Aorta (tissue), 5 donors: ENCODE measurements around the gene AUTS2. TPM values are rescaled to one million over a fixed set of nuclear protein-coding genes. Genes with fewer than 3 reads are reported as not detected.

Experiments used
- ATAC-seq: fragments of 200-7000 bp; cut with Tn5 transposase; one replicate; pipeline ENCODE4 v1.9.1; 2022; ENCODE audit warnings: moderate library complexity; ENCODE audit not compliant: low FRiP score
- DNase-seq, 2 donors: peaks; one replicate each; pipeline ENCODE4 v3.0.0-alpha.2; 2020
- H3K27ac ChIP-seq, 2 donors: one replicate each; pipeline ENCODE4 v1.5.1; 2013; ENCODE audit warnings: low read length in 2 of 2, mild to moderate bottlenecking in 2 of 2, moderate library complexity in 2 of 2, control low read depth in 1 of 2, inconsistent platforms in 1 of 2, low read depth in 1 of 2
- H3K27me3 ChIP-seq, 2 donors: one replicate each; pipeline ENCODE4 v1.6.1; 2013; ENCODE audit warnings: control low read depth in 1 of 2, low read length in 1 of 2, mild to moderate bottlenecking in 1 of 2, moderate library complexity in 1 of 2; ENCODE audit not compliant: insufficient read depth in 2 of 2, control insufficient read depth in 1 of 2
- H3K36me3 ChIP-seq, 2 donors: one replicate each; pipeline ENCODE4 v1.6.1; 2013; ENCODE audit warnings: control low read depth in 1 of 2, low read length in 1 of 2, mild to moderate bottlenecking in 1 of 2; ENCODE audit not compliant: insufficient read depth in 2 of 2, control insufficient read depth in 1 of 2
- H3K4me1 ChIP-seq, 2 donors: one replicate each; pipeline ENCODE4 v1.6.1; 2013; ENCODE audit warnings: low read length in 2 of 2, control low read depth in 1 of 2, mild to moderate bottlenecking in 1 of 2, moderate library complexity in 1 of 2; ENCODE audit not compliant: insufficient read depth in 2 of 2, control insufficient read depth in 1 of 2
- H3K4me3 ChIP-seq, 2 donors: one replicate each; pipeline ENCODE4 v1.5.1; 2013; ENCODE audit warnings: low read length in 2 of 2, control low read depth in 1 of 2, mild to moderate bottlenecking in 1 of 2
- H3K9me3 ChIP-seq: one replicate; pipeline ENCODE4 v1.6.1; 2013; ENCODE audit warnings: mild to moderate bottlenecking, low read length; ENCODE audit not compliant: control insufficient read depth
- WGBS, 2 donors: extraction: QIAGEN DNeasy Blood & Tissue Kit; methylation state at CpG; one replicate each; pipeline ENCODE4 v1.1.7; 2013; 5-methylcytosine and 5-hydroxymethylcytosine counted together
- intact Hi-C, 2 donors: fragments of 100-400 bp; cut with DNase I; formaldehyde crosslinking; loops; one replicate each; pipeline versions ENCODE4 v1.14.2 to v1.15.0; 2022
- polyA plus RNA-seq, 2 donors: library from polyadenylated mRNA; stranded (reverse); fragments of 200-250 nt; gene quantifications; one replicate each; pipeline ENCODE4 v1.2.3, GENCODE V29; 2013
- total RNA-seq, 2 donors: library from RNA; stranded (reverse); fragmentation: NEBNext Ultra II Directional; extraction: Animal tissue kit (Norgen Biotek cat#: 25700); gene quantifications; one replicate each; pipeline ENCODE4 v1.2.1, GENCODE V29; 2021
- donor health status: healthy with polysubstance abuse.
- donor health status: Bipolar disorder and iron deficiency.
- donor health status: DM: no; HTN: no; CAD: no.
- donor health status: DM: no; HTN: no; CAD: no.
- donor health status: DM: yes; HTN: yes; CAD: no.

Gene AUTS2
- total and polyA plus RNA-seq, 4 donors = 3.9 to 102 (median 57.0) TPM

DNA sequence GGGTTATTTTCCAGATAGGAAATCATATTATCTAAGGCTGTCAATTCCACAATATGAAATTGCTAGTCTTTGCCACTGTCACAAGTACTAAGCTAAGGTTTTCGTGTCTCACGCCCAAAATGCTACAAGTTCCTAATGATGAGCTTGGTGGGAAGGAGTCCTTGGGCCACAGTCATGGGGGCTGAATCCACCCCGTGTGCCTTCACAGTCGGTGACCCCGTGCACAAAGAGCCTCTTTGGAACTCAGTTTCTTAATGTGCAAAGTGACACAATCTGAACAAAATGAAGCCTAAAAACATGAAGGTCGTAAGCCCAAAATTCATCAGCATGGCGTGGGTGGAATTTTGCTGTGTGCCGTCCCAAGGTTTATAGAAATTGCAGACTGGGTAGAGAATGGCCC, 1196.7 kb downstream of the AUTS2 start:
- ATAC-seq = no peak
- H3K36me3 ChIP-seq = peaks cover 0 to 6% of the 10 kb centered on the region in 2 donors
- H3K27me3 ChIP-seq = no peaks in the 10 kb centered on the region
- H3K9me3 ChIP-seq = peaks cover 4% of the 10 kb centered on the region
- intact Hi-C loops = no loop called here
- no peaks in the 10 kb centered on the region for H3K4me1 ChIP-seq
- 96% methylated on average over 8 of the region's 8 CpGs for WGBS, 2 donors
- no peak overlapping the region for H3K4me3 ChIP-seq
- DNase-seq = no peak
- H3K27ac ChIP-seq = no peak overlapping the region

DNA sequence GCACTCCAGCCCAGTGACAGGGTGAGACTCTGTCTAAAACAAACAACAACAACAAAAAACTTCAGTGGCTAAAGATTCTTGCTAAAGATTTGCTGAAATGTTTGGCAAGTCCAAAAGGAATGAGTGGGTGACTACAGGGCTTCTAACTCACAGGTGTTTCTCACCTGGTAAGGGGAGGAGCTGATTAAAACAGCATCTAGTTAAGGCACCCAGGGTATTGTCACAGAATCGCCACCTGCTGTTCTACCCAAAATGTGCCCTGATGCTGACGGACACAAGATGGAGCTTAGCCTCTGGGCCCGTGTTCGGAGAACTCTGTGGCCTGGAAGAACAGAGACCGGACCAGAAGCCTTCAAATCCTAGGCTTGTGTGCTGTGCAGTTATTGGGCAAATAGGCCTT, 1197.7 kb downstream of the AUTS2 start:
- WGBS, 2 donors = 94 to 95% methylated on average over 5 of the region's 5 CpGs
- no peak for DNase-seq
- intact Hi-C loops = no loop called here
- Histone ChIP-seq H3K9me3 (peaks cover 9% of the 10 kb centered on the region), H3K27ac (no peak overlapping the region), H3K4me1 (no peaks in the 10 kb centered on the region), H3K36me3 (peaks cover 0 to 4% of the 10 kb centered on the region in 2 donors), H3K4me3 (no peak overlapping the region), H3K27me3 (no peaks in the 10 kb centered on the region)
- no peak for ATAC-seq

GRCh38 chr7:70797109-70797514, 1198.8 kb downstream of the AUTS2 start:
- peaks cover 0 to 4% of the 10 kb centered on the region in 2 donors for H3K36me3 ChIP-seq
- no peak overlapping the region for H3K4me3 ChIP-seq
- H3K27me3 ChIP-seq = no peaks in the 10 kb centered on the region
- H3K9me3 ChIP-seq = peaks cover 11% of the 10 kb centered on the region
- no peak overlapping the region for H3K27ac ChIP-seq
- ATAC-seq (peak; percentile 21), DNase-seq (no peak)
- no peaks in the 10 kb centered on the region for H3K4me1 ChIP-seq
- 70 to 78% methylated on average over 6 of the region's 6 CpGs for WGBS, 2 donors
- intact Hi-C loops = no loop called here

DNA sequence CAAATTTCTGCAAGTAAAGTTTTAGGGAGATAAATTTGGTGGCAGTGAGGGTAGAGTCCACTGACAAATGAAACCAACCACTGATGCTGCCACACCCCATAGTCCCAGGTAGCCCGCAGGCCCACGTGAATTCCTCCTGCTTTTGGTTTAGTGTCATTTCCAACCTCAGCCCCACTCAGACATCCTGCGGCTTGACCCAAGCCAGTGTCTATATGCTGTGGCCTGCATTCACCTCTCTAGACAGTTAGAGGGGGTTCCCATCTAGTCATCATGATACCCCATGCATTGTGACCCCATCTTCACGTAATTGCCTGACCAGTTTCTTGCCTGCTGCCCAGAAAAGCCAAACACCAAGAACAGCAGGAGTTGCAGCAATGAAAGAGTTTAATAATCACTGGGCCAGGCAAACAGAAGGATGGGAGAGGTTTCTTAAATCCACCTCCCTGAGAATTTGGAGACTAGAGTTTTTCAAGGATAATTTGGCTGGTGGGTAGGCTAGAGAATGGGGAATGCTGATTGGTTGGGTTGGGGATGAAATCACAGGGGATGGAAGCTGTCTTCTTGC, 1201.6 kb downstream of the AUTS2 start:
- 89 to 91% methylated on average over 4 of the region's 4 CpGs for WGBS, 2 donors
- H3K36me3 ChIP-seq = no peaks in the 10 kb centered on the region
- H3K27ac ChIP-seq = no peak overlapping the region
- no peak overlapping the region for H3K4me3 ChIP-seq
- DNase-seq (no peak), ATAC-seq (no peak)
- H3K27me3 ChIP-seq = no peaks in the 10 kb centered on the region
- H3K9me3 ChIP-seq = peaks cover 15% of the 10 kb centered on the region
- H3K4me1 ChIP-seq = no peaks in the 10 kb centered on the region
- intact Hi-C loops = no loop called here

DNA sequence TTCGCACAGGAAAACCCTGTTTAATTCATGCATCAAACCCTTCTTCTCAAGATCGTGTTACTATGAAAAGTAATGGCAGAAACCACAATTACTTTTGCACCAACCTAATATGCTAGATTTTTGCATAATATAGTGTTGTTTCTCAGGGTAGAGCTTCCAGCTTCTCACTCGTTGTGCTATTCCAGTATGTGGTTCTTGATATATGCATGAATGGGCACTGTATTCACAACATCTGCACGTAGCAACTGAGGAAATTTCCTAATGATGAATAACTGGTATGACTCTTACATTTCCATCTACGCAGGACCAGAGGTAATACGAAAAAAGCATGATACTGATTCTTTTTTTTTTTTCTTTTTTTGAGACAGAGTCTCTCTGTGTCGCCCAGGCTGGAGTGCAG, 1207.1 kb downstream of the AUTS2 start:
- H3K27ac ChIP-seq = no peak overlapping the region
- no peaks in the 10 kb centered on the region for H3K27me3 ChIP-seq
- no peak overlapping the region for H3K4me3 ChIP-seq
- H3K4me1 ChIP-seq = no peaks in the 10 kb centered on the region
- intact Hi-C loops = no loop called here
- no peak for DNase-seq
- no peaks in the 10 kb centered on the region for H3K36me3 ChIP-seq
- ATAC-seq = no peak
- 65 to 70% methylated on average over 6 to 7 of the region's 7 CpGs for WGBS, 2 donors
- H3K9me3 ChIP-seq = peaks cover 8% of the 10 kb centered on the region

- no peak for DNase-seq
- WGBS, 2 donors = 81 to 82% methylated on average over 11 of the region's 11 CpGs
- peaks cover 3% of the 10 kb centered on the region for H3K9me3 ChIP-seq
- no peaks in the 10 kb centered on the region for H3K4me1 ChIP-seq
- intact Hi-C loops = no loop called here
- ATAC-seq = no peak
- H3K27ac ChIP-seq = no peak overlapping the region
- no peaks in the 10 kb centered on the region for H3K36me3 ChIP-seq
- H3K4me3 ChIP-seq = no peak overlapping the region
- H3K27me3 ChIP-seq = no peaks in the 10 kb centered on the region
Observed at GRCh38 chr7:70807650-70808049, 1209.4 kb downstream of the AUTS2 start.

- Histone ChIP-seq H3K4me3 (no peak overlapping the region), H3K9me3 (no peaks in the 10 kb centered on the region), H3K27ac (no peak overlapping the region), H3K27me3 (no peaks in the 10 kb centered on the region), H3K36me3 (no peaks in the 10 kb centered on the region), H3K4me1 (no peaks in the 10 kb centered on the region)
- ATAC-seq = no peak
- 47 to 52% methylated on average over 6 of the region's 6 CpGs for WGBS, 2 donors
- no peak for DNase-seq
- intact Hi-C loops = no loop called here
Observed at GRCh38 chr7:70808876-70809275, 1210.6 kb downstream of the AUTS2 start.

GRCh38 chr7:70810558-70811139, 1212.4 kb downstream of the AUTS2 start:
- intact Hi-C loops = no loop called here
- ATAC-seq = no peak
- no peaks in the 10 kb centered on the region for H3K9me3 ChIP-seq
- H3K27me3 ChIP-seq = no peaks in the 10 kb centered on the region
- DNase-seq = no peak
- no peaks in the 10 kb centered on the region for H3K36me3 ChIP-seq
- H3K4me1 ChIP-seq = no peaks in the 10 kb centered on the region
- no peak overlapping the region for H3K27ac ChIP-seq
- WGBS, 2 donors = 60 to 63% methylated on average over 3 of the region's 3 CpGs
- no peak overlapping the region for H3K4me3 ChIP-seq

DNA sequence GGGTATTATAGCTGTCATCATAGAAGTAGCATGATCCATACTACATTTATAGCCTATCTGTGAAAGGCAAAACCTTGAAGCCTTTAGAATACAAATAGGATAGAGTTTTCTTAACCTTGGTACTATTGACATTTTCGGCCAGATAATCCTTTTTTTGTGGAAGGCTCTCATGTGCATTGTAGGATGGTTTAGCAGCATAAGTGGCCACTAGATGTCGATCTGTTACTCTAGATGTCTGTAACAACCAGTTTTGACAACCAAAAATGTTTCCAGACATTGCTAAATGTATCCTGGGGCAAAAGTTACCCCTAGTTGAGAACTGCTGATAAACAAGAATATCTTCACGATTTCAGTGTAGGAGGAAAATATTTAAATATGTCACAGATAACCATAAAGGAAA, 1214.2 kb downstream of the AUTS2 start:
- WGBS, 2 donors = 29 to 45% methylated on average over 3 of the region's 3 CpGs
- Histone ChIP-seq H3K36me3 (no peaks in the 10 kb centered on the region), H3K4me1 (no peaks in the 10 kb centered on the region), H3K9me3 (peaks cover 1% of the 10 kb centered on the region), H3K4me3 (no peak overlapping the region), H3K27ac (no peak overlapping the region), H3K27me3 (no peaks in the 10 kb centered on the region)
- no peak for DNase-seq
- no peak for ATAC-seq
- intact Hi-C loops = no loop called here
